OCI-LY7 (cell line): ENCODE data around the gene TSPAN11.

Experiments used
- EZH2phosphoT487 ChIP-seq: fragments of 200-600 bp; sonication (generic); IDR thresholded peaks from 2 replicates; pipeline ENCODE4 v1.6.1; 2018; ENCODE audit warnings: low read depth, borderline replicate concordance, mild to moderate bottlenecking, mixed run types, antibody characterized with exemption, low read length, moderate library complexity, mixed read lengths
- TF ChIP-seq, protein P1 (sequence below): fragments of 200-600 bp; sonication (generic); conservative IDR thresholded peaks from 2 replicates; pipeline ENCODE4 v1.5.1; 2014; ENCODE audit warnings: mild to moderate bottlenecking, antibody characterized with exemption, low read length, moderate library complexity, mixed read lengths

GRCh38 chr12:31006416-31007152 is 80.0 kb downstream of the TSPAN11 start:
- TF ChIP-seq, protein P1, sequence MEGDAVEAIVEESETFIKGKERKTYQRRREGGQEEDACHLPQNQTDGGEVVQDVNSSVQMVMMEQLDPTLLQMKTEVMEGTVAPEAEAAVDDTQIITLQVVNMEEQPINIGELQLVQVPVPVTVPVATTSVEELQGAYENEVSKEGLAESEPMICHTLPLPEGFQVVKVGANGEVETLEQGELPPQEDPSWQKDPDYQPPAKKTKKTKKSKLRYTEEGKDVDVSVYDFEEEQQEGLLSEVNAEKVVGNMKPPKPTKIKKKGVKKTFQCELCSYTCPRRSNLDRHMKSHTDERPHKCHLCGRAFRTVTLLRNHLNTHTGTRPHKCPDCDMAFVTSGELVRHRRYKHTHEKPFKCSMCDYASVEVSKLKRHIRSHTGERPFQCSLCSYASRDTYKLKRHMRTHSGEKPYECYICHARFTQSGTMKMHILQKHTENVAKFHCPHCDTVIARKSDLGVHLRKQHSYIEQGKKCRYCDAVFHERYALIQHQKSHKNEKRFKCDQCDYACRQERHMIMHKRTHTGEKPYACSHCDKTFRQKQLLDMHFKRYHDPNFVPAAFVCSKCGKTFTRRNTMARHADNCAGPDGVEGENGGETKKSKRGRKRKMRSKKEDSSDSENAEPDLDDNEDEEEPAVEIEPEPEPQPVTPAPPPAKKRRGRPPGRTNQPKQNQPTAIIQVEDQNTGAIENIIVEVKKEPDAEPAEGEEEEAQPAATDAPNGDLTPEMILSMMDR: no peak
- no peak for TF ChIP-seq EZH2phosphoT487
